Nasal cavity respiratory epithelium epithelial cell of viscerocranial mucosa (primary cell): Measurements from ENCODE around the gene ZP4. TPM values are rescaled to one million over a fixed set of nuclear protein-coding genes. Genes with fewer than 3 reads are reported as not detected.

Source experiments
- total RNA-seq: library from RNA; depleted of rRNA; stranded (reverse); fragments of >200 nt; gene quantifications from 2 replicates; pipeline ENCODE4 v1.2.3, GENCODE V29; 2014

ZP4 gene, protein sequence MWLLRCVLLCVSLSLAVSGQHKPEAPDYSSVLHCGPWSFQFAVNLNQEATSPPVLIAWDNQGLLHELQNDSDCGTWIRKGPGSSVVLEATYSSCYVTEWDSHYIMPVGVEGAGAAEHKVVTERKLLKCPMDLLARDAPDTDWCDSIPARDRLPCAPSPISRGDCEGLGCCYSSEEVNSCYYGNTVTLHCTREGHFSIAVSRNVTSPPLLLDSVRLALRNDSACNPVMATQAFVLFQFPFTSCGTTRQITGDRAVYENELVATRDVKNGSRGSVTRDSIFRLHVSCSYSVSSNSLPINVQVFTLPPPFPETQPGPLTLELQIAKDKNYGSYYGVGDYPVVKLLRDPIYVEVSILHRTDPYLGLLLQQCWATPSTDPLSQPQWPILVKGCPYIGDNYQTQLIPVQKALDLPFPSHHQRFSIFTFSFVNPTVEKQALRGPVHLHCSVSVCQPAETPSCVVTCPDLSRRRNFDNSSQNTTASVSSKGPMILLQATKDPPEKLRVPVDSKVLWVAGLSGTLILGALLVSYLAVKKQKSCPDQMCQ
- 1.7 TPM in 1 of 2 replicates, not detected in the other for total RNA-seq

DNA sequence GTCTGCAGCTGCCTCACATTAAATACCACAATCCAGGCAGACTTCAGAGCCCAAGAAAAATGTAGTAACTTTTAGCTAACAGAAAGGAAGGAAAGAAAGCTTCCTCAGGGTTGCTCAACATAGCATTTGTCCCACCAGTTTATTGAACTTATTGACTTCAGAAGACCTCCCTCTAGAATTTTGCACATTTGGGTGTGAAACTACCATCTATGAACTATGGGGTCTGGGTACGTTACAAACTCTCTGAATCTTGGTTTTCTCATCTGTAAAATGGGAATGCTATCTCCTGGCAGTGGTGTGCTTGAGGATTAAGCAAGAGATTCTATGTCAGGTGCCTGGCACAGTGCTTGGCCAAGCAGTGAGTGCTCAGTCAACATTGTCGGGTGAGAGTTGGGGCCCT, at the start of gene ZP4:
Gene ZP4 (minus strand): TSS at position 101 of the 400 bp plus-strand sequence. CDS start 287 bp downstream, outside the sequence.

